Epidermal melanocyte (primary cell): ENCODE data around the gene NID1.

Experiments used
- DNase-seq: peaks from one replicate; pipeline ENCODE4 v3.0.0; 2011; ENCODE audit warnings: low spot score; ENCODE audit not compliant: insufficient read length

NID1 gene

GRCh38 chr1:235960809-235961208 is 104.1 kb downstream of the NID1 start:
- DNase-seq = no peak

GRCh38 chr1:235958021-235958420 is 106.9 kb downstream of the NID1 start:
- DNase-seq = no peak

- no peak for DNase-seq
Measured at GRCh38 chr1:235955777-235956176, 109.1 kb downstream of the NID1 start.

GRCh38 chr1:235954306-235955283 is 110.3 kb downstream of the NID1 start:
- no peak for DNase-seq

GRCh38 chr1:235953801-235954200 is 111.1 kb downstream of the NID1 start:
- peak; percentile 44 for DNase-seq

GRCh38 chr1:235952950-235953615 is 111.8 kb downstream of the NID1 start:
- no peak for DNase-seq

GRCh38 chr1:235951661-235952060 is 113.2 kb downstream of the NID1 start:
- DNase-seq = no peak

GRCh38 chr1:235950318-235950717 is 114.6 kb downstream of the NID1 start:
- no peak for DNase-seq

GRCh38 chr1:235948774-235949427 is 116.0 kb downstream of the NID1 start:
- DNase-seq = no peak

- no peak for DNase-seq
Measured at GRCh38 chr1:235947989-235948388, 116.9 kb downstream of the NID1 start.

- DNase-seq = no peak
Measured at GRCh38 chr1:235946571-235946981, 118.3 kb downstream of the NID1 start.

- DNase-seq = no peak
Measured at GRCh38 chr1:235945775-235946570, 118.9 kb downstream of the NID1 start.

GRCh38 chr1:235943581-235944114 is 121.2 kb downstream of the NID1 start:
- DNase-seq = peak; percentile 36

GRCh38 chr1:235942979-235943575 is 121.8 kb downstream of the NID1 start:
- no peak for DNase-seq

GRCh38 chr1:235942625-235942934 is 122.3 kb downstream of the NID1 start:
- no peak for DNase-seq

GRCh38 chr1:235941876-235942624 is 122.8 kb downstream of the NID1 start:
- DNase-seq = peak; percentile 41

GRCh38 chr1:235940285-235940684 is 124.6 kb downstream of the NID1 start:
- DNase-seq = no peak

- no peak for DNase-seq
Measured at GRCh38 chr1:235939480-235939775, 125.5 kb downstream of the NID1 start.

GRCh38 chr1:235938709-235939479 is 126.0 kb downstream of the NID1 start:
- DNase-seq = no peak
